ENCODE measurements around the gene SH2B3.
"Not testable (repeated sequence)": the region's sequence is repeated elsewhere in the genome, so short reads cannot be mapped to it uniquely, and the experiment has no call there.

SH2B3 gene

GRCh38 chr12:111455448-111456320 lies 50.0 kb downstream of the SH2B3 start:
- FAIRE-seq (no peak), DNase-seq (ENCODE audit: insufficient read length, low spot score) (no peak)
- TF ChIP-seq TAF1 (IDR thresholded peaks at IDR 0.05; ENCODE audit: low read depth, low read length), result no peak
- TF ChIP-seq POLR2AphosphoS5 (IDR thresholded peaks at IDR 0.05; ENCODE audit: low read depth, low read length), result no peak

GRCh38 chr12:111457071-111457470 lies 51.3 kb downstream of the SH2B3 start:
- no peak for DNase-seq (ENCODE audit: insufficient read length, low spot score)
- TF ChIP-seq SPI1 (IDR thresholded peaks at IDR 0.05; ENCODE audit: low read depth, low read length), result no peak
- TF ChIP-seq TAF1 (IDR thresholded peaks at IDR 0.05; ENCODE audit: low read depth, low read length), result no peak
- TF ChIP-seq POU2F2 (IDR thresholded peaks at IDR 0.05; ENCODE audit: low read depth, low read length), result no peak
- TF ChIP-seq PAX5 (IDR thresholded peaks at IDR 0.05; ENCODE audit: insufficient read depth, low read length, severe bottlenecking), result no peak
- no peak for TF ChIP-seq POLR2A (IDR thresholded peaks at IDR 0.05; ENCODE audit: low read depth, low read length)
- no peak for TF ChIP-seq POLR2AphosphoS5 (IDR thresholded peaks at IDR 0.05; ENCODE audit: low read depth, low read length)
- no peak for FAIRE-seq

GRCh38 chr12:111457577-111457976 lies 51.9 kb downstream of the SH2B3 start:
- no peak for DNase-seq (ENCODE audit: insufficient read length, low spot score)
- TF ChIP-seq PAX5 (IDR thresholded peaks at IDR 0.05; ENCODE audit: insufficient read depth, low read length, severe bottlenecking), result no peak
- FAIRE-seq, result no peak

- DNase-seq (ENCODE audit: insufficient read length, low spot score), result no peak
- TF ChIP-seq POU2F2 (IDR thresholded peaks at IDR 0.05; ENCODE audit: low read depth, low read length) (no peak), SPI1 (IDR thresholded peaks at IDR 0.05; ENCODE audit: low read depth, low read length) (no peak), PAX5 (IDR thresholded peaks at IDR 0.05; ENCODE audit: insufficient read depth, low read length, severe bottlenecking) (no peak), POLR2A (IDR thresholded peaks at IDR 0.05; ENCODE audit: low read depth, low read length) (no peak), POLR2AphosphoS5 (IDR thresholded peaks at IDR 0.05; ENCODE audit: low read depth, low read length) (no peak), TAF1 (IDR thresholded peaks at IDR 0.05; ENCODE audit: low read depth, low read length) (no peak)
- no peak for FAIRE-seq
Measured at GRCh38 chr12:111458546-111459172, 52.9 kb downstream of the SH2B3 start.

GRCh38 chr12:111460111-111460510 lies 54.4 kb downstream of the SH2B3 start:
- DNase-seq (ENCODE audit: insufficient read length, low spot score); FAIRE-seq: not testable (repeated sequence)

- DNase-seq (ENCODE audit: insufficient read length, low spot score), result no peak
- TF ChIP-seq POU2F2 (IDR thresholded peaks at IDR 0.05; ENCODE audit: low read depth, low read length) (no peak), POLR2A (IDR thresholded peaks at IDR 0.05; ENCODE audit: low read depth, low read length) (no peak), PAX5 (IDR thresholded peaks at IDR 0.05; ENCODE audit: insufficient read depth, low read length, severe bottlenecking) (no peak), SPI1 (IDR thresholded peaks at IDR 0.05; ENCODE audit: low read depth, low read length) (peak; percentile 45; the same call in 1 of the 2 replicates), POLR2AphosphoS5 (IDR thresholded peaks at IDR 0.05; ENCODE audit: low read depth, low read length) (no peak), TAF1 (IDR thresholded peaks at IDR 0.05; ENCODE audit: low read depth, low read length) (no peak)
- no peak for FAIRE-seq
Measured at GRCh38 chr12:111462210-111462769, 56.6 kb downstream of the SH2B3 start.

GRCh38 chr12:111467092-111467856 lies 61.6 kb downstream of the SH2B3 start:
- no peak for DNase-seq (ENCODE audit: insufficient read length, low spot score)
- FAIRE-seq, result peak; percentile 71
- TF ChIP-seq POLR2A (IDR thresholded peaks at IDR 0.05; ENCODE audit: low read depth, low read length), result no peak
- no peak for TF ChIP-seq POLR2AphosphoS5 (IDR thresholded peaks at IDR 0.05; ENCODE audit: low read depth, low read length)
- no peak for TF ChIP-seq PAX5 (IDR thresholded peaks at IDR 0.05; ENCODE audit: insufficient read depth, low read length, severe bottlenecking)
- no peak for TF ChIP-seq SPI1 (IDR thresholded peaks at IDR 0.05; ENCODE audit: low read depth, low read length)
- TF ChIP-seq POU2F2 (IDR thresholded peaks at IDR 0.05; ENCODE audit: low read depth, low read length), result no peak
- no peak for TF ChIP-seq TAF1 (IDR thresholded peaks at IDR 0.05; ENCODE audit: low read depth, low read length)

GRCh38 chr12:111467857-111468241 lies 62.1 kb downstream of the SH2B3 start:
- FAIRE-seq (no peak), DNase-seq (ENCODE audit: insufficient read length, low spot score) (no peak)
- TF ChIP-seq POU2F2 (IDR thresholded peaks at IDR 0.05; ENCODE audit: low read depth, low read length), result no peak
- no peak for TF ChIP-seq TAF1 (IDR thresholded peaks at IDR 0.05; ENCODE audit: low read depth, low read length)
- TF ChIP-seq POLR2AphosphoS5 (IDR thresholded peaks at IDR 0.05; ENCODE audit: low read depth, low read length), result no peak
- TF ChIP-seq SPI1 (IDR thresholded peaks at IDR 0.05; ENCODE audit: low read depth, low read length), result no peak
- TF ChIP-seq PAX5 (IDR thresholded peaks at IDR 0.05; ENCODE audit: insufficient read depth, low read length, severe bottlenecking), result no peak
- no peak for TF ChIP-seq POLR2A (IDR thresholded peaks at IDR 0.05; ENCODE audit: low read depth, low read length)

- no peak for DNase-seq (ENCODE audit: insufficient read length, low spot score)
- TF ChIP-seq POU2F2 (IDR thresholded peaks at IDR 0.05; ENCODE audit: low read depth, low read length), result no peak
- no peak for TF ChIP-seq SPI1 (IDR thresholded peaks at IDR 0.05; ENCODE audit: low read depth, low read length)
- no peak for TF ChIP-seq POLR2A (IDR thresholded peaks at IDR 0.05; ENCODE audit: low read depth, low read length)
- no peak for TF ChIP-seq TAF1 (IDR thresholded peaks at IDR 0.05; ENCODE audit: low read depth, low read length)
- TF ChIP-seq POLR2AphosphoS5 (IDR thresholded peaks at IDR 0.05; ENCODE audit: low read depth, low read length), result no peak
- TF ChIP-seq PAX5 (IDR thresholded peaks at IDR 0.05; ENCODE audit: insufficient read depth, low read length, severe bottlenecking), result no peak
- FAIRE-seq, result no peak
Measured at GRCh38 chr12:111469401-111469800, 63.7 kb downstream of the SH2B3 start.

Measured in GM12891 (cell line).